Glutamatergic neuron (in vitro differentiated cells): ENCODE measurements around the gene ATXN10. TPM values are rescaled to one million over a fixed set of nuclear protein-coding genes. Genes with fewer than 3 reads are reported as not detected.

Source experiments
- DNase-seq: peaks from one replicate; pipeline ENCODE4 v3.0.0; 2022
- H3K27ac Mint-ChIP-seq: one replicate; pipeline ENCODE4 v1.8.0; 2020; ENCODE audit warnings: mild to moderate bottlenecking, mixed read lengths, inconsistent platforms; ENCODE audit not compliant: unreplicated experiment
- H3K27me3 Mint-ChIP-seq: one replicate; pipeline ENCODE4 v1.8.0; 2020; ENCODE audit warnings: mild to moderate bottlenecking, moderate library complexity, mixed read lengths, inconsistent platforms; ENCODE audit not compliant: unreplicated experiment
- H3K36me3 Mint-ChIP-seq: one replicate; pipeline ENCODE4 v1.8.0; 2020; ENCODE audit warnings: mild to moderate bottlenecking, mixed read lengths, inconsistent platforms; ENCODE audit not compliant: unreplicated experiment
- H3K4me1 Mint-ChIP-seq: one replicate; pipeline ENCODE4 v1.8.0; 2020; ENCODE audit warnings: mild to moderate bottlenecking, low read depth, mixed read lengths, inconsistent platforms; ENCODE audit not compliant: unreplicated experiment
- H3K4me3 Mint-ChIP-seq: one replicate; pipeline ENCODE4 v1.8.0; 2020; ENCODE audit warnings: mild to moderate bottlenecking, mixed read lengths, inconsistent platforms; ENCODE audit not compliant: unreplicated experiment
- H3K9me3 Mint-ChIP-seq: one replicate; pipeline ENCODE4 v1.8.0; 2020; ENCODE audit warnings: mild to moderate bottlenecking, moderate library complexity, mixed read lengths, inconsistent platforms; ENCODE audit not compliant: unreplicated experiment
- total RNA-seq: library from RNA; stranded (reverse); fragmentation: NEBNext Ultra II Directional; extraction: Animal tissue kit (Norgen Biotek cat#: 25700); gene quantifications from one replicate; pipeline ENCODE4 v1.2.1, GENCODE V29; 2021; ENCODE audit not compliant: unreplicated experiment
- TF ChIP-seq, protein P1 (sequence below): fragments of 200-600 bp; sonication (generic); IDR thresholded peaks from one replicate; pipeline ENCODE4 v1.5.0; 2021; ENCODE audit not compliant: partially characterized antibody, unreplicated experiment

The ATXN10 gene
- total RNA-seq, 1 donor from 2014 or later, result 191 TPM

DNA sequence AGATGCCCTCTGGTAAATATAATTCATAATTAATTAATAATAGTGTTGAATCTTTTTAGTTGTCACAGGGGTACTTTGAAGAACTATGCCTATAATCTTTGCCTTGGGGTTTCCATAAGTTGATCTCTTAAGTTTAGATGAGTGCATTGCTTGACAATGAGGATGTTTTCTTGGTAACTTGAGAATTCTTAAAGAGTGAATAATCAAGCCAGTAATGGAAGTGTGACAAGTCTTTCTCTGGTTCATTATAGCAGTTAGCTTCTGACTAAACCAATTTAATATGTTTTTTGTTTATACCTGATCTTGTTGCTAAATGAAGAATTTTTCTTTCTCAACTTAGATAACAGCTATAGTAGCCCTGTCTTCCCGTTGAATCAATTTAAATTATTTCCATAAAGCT lies 46.2 kb downstream of the ATXN10 start:
- peaks cover 2% of the 10 kb centered on the region for H3K4me1 Mint-ChIP-seq
- H3K36me3 Mint-ChIP-seq, result no peaks in the 10 kb centered on the region
- DNase-seq, result no peak
- no peak overlapping the region for H3K4me3 Mint-ChIP-seq
- H3K27me3 Mint-ChIP-seq, result no peaks in the 10 kb centered on the region
- no peaks in the 10 kb centered on the region for H3K9me3 Mint-ChIP-seq
- TF ChIP-seq, protein P1, sequence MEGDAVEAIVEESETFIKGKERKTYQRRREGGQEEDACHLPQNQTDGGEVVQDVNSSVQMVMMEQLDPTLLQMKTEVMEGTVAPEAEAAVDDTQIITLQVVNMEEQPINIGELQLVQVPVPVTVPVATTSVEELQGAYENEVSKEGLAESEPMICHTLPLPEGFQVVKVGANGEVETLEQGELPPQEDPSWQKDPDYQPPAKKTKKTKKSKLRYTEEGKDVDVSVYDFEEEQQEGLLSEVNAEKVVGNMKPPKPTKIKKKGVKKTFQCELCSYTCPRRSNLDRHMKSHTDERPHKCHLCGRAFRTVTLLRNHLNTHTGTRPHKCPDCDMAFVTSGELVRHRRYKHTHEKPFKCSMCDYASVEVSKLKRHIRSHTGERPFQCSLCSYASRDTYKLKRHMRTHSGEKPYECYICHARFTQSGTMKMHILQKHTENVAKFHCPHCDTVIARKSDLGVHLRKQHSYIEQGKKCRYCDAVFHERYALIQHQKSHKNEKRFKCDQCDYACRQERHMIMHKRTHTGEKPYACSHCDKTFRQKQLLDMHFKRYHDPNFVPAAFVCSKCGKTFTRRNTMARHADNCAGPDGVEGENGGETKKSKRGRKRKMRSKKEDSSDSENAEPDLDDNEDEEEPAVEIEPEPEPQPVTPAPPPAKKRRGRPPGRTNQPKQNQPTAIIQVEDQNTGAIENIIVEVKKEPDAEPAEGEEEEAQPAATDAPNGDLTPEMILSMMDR, result no peak
- no peak overlapping the region for H3K27ac Mint-ChIP-seq

DNA sequence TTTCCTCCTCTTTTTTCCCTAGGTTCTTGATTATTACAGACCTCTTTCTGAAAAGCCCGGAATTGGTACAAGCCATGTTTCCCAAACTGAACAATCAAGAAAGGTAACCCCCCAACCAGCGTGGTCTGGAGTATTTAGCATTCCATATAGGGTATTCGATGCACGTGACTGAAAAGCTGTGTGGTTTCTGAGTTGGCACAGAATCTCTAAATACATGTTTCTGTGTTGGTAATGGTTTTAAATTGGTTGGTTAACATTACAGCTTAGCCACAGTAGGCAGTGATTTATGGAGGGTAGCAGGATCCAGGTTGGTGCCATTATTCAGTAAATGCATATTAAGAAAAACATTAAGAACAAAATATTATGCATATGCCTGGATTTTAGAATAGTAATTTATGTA lies 46.8 kb downstream of the ATXN10 start:
- Mint-ChIP-seq H3K9me3 (no peaks in the 10 kb centered on the region), H3K27me3 (no peaks in the 10 kb centered on the region), H3K4me3 (no peak overlapping the region), H3K36me3 (no peaks in the 10 kb centered on the region), H3K27ac (no peak overlapping the region), H3K4me1 (peaks cover 2% of the 10 kb centered on the region)
- DNase-seq, result no peak
- TF ChIP-seq, protein P1, result no peak

DNA sequence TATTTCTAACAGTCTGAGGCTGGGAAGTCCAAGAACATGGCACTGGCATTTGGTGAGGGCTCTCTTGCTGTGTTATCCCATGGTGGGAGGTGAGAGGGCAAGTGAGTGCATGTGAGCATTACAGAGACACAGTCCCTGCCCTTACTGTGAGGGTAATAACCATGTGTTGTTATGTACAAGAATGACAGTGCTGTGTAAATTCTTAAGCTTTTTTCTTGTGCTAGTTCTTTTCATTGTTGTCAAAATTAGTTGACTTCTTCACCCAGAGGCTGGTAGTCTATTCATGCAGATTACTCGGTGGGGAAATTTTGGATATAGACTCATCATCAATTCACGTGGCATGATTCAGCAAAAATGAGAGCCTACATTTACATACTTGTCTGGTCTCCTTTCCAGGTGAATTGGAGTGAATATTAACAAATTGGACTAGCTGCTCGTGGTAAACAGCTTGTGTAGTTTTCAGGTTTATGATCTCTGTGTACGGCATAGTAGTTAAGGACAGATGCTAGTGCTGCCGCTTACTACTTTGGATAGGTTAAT lies 49.3 kb downstream of the ATXN10 start:
- Mint-ChIP-seq H3K4me3 (no peak overlapping the region), H3K36me3 (no peaks in the 10 kb centered on the region), H3K27me3 (no peaks in the 10 kb centered on the region), H3K27ac (no peak overlapping the region), H3K4me1 (peaks cover 2% of the 10 kb centered on the region), H3K9me3 (no peaks in the 10 kb centered on the region)
- DNase-seq, result no peak
- TF ChIP-seq, protein P1, result no peak

DNA sequence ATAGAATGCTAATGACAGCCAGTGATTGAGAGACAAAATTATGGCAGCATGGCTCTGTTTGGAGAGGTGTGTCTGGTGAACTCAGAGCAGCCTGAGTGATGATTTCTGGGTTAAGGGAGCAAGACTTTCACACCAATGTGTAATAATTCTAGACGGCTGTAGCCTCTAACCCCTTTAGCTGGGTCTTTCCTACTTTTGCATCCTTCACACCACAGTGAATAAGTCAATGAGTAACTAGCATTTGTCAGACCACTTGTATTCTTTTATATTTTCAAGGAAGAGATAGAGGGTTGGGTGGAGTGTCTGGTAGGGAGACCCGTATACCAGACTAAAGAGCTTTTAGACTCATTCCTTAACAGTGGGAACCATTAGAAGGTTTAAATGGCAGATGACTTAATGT lies 50.4 kb downstream of the ATXN10 start:
- Mint-ChIP-seq H3K9me3 (no peaks in the 10 kb centered on the region), H3K27ac (no peak overlapping the region), H3K4me3 (no peak overlapping the region), H3K4me1 (peaks cover under 1% of the 10 kb centered on the region), H3K36me3 (no peaks in the 10 kb centered on the region), H3K27me3 (no peaks in the 10 kb centered on the region)
- DNase-seq, result no peak
- TF ChIP-seq, protein P1, result no peak

DNA sequence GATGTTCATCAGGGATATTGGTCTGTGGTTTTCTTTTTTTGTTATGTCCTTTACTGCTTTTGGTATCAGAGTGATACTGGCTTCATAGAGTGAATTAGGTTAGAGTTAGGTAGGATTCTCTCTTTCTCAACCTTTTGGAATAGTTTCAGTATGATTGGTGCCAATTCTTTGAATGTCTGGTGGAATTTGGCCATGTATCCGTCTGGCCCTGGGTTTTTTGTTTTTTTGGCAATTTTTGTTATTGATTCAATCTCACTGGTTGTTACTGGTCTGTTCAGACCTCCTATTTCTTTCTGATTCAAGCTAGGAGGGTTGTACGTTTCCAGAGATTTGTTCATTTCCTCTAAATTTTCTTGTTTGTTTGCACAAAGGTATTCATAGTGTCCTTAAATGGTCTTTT lies 54.4 kb downstream of the ATXN10 start:
- DNase-seq, result no peak
- H3K4me1 Mint-ChIP-seq, result no peaks in the 10 kb centered on the region
- TF ChIP-seq, protein P1, result no peak
- no peaks in the 10 kb centered on the region for H3K36me3 Mint-ChIP-seq
- no peaks in the 10 kb centered on the region for H3K9me3 Mint-ChIP-seq
- no peak overlapping the region for H3K4me3 Mint-ChIP-seq
- no peak overlapping the region for H3K27ac Mint-ChIP-seq
- H3K27me3 Mint-ChIP-seq, result no peaks in the 10 kb centered on the region
